ENCODE results near the gene SLC35B3.
"Not testable (repeated sequence)": the region's sequence is repeated elsewhere in the genome, so short reads cannot be mapped to it uniquely, and the experiment has no call there.

Gene SLC35B3

DNA sequence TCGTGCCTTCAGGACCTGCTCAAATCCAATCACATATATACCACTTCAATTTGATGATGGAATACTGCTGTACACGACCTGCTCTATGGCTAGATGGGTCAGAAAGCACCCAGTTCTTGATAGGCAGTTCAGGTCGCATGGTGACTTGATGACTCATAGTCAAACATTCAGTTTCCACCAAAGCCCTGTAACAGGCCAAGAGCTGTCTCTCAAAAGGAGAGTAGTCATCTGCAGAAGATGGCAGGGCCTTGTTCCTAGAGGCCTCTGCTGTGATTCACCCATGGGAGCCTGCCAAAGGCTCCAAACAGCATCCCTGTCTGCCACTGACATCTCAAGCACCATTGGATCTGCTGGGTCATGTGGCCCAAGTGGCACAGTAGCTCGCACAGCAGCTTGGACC is 29.4 kb downstream of the SLC35B3 start:
- DNase-seq: not testable (repeated sequence)

DNA sequence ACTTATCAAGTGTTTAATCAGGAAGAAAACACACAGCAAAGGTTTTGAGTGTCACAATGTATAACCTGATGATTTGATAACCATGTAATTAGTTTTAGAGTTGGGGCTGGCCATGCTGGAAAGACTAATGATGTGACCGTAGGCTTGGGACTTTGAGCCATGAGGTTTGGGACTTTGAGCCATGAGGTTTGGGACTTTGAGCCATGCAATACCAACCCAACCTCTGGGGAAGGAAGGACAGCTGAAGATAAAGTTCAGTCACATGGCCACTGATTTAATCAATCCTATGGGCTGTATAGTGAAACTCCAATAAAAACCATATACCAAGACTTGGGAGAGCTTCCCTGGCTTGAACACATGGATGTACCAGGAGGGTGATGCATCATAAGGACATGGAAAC is 32.8 kb downstream of the SLC35B3 start:
- DNase-seq: no peak

GRCh38 chr6:8400663-8401062 is 34.7 kb downstream of the SLC35B3 start:
- no peak for DNase-seq

DNA sequence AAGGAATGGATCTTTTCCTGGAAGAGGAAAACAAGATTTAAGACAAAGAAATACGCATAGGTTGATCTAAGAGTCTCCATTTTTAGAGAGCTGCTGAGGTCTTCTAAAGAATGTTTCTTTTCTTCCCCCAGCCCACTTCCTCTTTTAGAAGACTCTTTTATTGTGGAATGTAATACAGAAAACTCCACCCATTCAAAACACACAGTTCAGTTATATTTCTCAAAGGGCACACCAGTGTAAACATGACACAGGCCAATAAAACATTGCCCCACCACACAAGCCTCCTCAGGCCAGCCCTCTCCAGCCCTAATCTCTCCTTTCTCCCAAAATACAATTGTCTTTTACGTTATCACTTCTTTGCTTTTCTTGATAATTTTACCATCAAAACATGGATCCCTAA is 42.8 kb downstream of the SLC35B3 start:
- DNase-seq: peak; percentile 31

DNA sequence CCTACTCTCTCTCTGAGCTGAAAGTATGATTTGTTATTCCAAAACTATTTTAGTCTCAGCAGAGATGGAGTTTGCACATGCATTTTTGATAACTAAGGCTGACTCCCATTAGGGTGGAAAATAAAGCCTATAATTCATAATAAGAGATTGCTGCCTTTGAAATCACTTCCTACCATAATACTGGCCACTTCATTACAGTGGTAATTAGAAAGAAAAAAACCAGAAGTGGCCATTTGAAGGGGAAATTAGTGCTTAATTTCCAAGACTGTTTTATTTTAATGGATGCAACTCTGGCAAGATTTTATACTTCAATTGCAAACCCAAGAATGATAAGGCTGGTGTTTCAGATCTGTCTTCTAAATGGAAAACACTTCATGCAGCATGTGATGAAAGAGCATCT is 43.4 kb downstream of the SLC35B3 start:
- DNase-seq: no peak

DNA sequence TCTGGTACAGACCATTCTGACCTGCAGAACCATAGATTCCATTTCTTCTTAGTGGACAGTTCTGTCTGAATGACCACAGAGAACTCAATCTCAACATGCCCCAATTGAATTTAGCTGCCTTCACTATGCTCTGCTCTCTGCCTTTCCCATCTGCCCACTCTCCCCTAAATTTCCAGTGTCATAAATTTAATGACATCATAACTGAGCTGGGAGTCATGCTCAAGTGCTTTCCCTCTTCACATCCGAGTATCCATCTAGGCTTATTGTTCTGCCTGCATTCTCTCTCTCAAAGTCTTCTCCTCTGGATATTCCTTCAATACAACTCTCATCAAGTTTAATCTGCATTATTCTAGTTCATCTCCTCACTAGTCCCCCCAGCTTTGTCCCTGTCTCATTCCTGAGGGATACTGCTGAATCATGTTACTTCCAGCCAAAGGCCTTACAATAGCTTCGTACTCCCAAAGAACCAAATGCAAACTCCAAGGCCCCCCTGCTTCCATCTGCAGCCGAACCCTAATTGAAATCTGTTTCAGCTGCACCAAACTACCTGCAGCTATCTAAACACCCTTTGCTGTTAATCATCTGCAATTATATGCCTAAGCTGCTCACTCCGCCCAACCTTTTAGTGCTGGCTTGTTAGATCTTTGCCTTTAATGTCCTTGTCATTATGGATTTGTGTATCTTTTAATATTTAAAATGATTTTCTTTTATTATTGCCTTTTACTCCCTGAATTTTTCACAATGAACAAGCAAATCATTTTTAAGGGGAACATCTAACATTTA is 46.1 kb downstream of the SLC35B3 start:
- no peak for DNase-seq

DNA sequence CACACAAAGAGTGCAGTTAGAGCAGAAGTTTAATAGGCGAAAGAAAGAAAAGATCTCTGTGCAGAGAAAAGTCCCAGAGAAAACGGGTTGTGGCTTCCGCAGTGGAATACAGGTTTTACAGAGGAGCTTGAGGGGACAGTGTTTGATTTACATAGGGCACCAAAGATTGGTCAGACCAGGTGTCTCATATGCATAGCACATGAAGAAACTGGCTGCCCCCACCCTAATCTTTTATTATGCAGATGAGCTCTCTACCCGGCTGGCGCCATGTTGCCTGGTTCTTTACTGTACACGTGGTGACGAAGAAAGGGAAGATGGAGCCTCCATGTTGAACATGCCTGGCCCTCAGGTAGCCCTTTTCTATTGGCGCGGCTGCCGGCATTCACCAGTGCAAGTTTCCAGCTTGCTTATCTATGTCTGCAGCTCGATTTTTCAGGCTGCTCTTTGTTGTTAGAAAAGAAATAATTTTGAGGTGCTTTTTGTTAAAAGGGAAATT is 47.4 kb downstream of the SLC35B3 start:
- DNase-seq: peak; percentile 35

- no peak for DNase-seq
Measured at GRCh38 chr6:8383584-8383983, 51.8 kb downstream of the SLC35B3 start.

- no peak for DNase-seq
Measured at GRCh38 chr6:8382434-8382833, 52.9 kb downstream of the SLC35B3 start.

DNA sequence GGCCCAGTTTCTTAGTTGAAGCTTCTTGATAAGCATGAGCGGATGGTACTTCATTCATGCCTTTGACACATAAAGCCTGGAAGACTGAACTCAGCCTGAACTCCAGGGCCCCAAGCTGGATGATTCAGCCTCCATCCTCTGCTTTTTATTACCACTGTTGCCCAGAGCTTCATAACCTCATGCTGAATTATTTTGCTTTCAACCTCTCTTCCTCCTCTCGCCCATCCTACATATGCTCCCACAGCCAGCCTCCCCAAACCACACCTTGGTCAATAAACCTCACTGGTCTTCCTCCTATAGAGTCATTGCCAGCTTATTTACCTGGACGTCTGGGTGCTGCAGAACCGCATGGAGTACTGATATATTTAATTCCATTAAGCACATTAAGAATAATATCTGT is 59.4 kb downstream of the SLC35B3 start:
- DNase-seq: no peak
